ENCODE data around the gene NELFCD. TPM values are rescaled to one million over a fixed set of nuclear protein-coding genes. Genes with fewer than 3 reads are reported as not detected.
A peak's percentile ranks its signal among the peaks of the same experiment; 100 is the strongest.

Gene NELFCD
- total and polyA plus RNA-seq, 10 of the 15 experiments (the other 5 are each of a cell fraction or from before 2014, with no cell fraction given) = 8.9 to 109 (median 82.9) TPM

DNA sequence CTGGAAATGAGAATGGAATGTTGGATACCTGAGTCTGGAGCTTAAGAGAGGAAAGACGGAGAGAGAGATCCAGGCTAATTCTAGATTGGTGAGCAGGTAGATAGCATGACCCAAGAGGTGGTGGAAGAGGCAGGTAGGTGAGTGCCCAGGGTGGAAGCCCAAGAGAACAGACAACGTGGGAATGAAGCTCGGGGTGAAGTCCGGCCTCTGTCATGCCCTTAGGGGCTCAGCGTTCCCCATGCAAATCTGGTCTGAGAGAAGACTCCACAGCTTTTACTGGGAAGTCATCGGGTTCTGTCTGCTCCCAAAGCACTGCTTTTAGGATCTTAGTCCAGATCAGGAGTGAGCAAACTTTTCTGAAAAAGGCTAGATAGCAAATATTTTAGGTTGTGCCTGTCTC lies 3.6 kb downstream of the NELFCD start:
- Histone ChIP-seq H4K20me1 (ENCODE audit: control insufficient read depth, insufficient read depth) (no peaks in the 10 kb centered on the region), H3K9me3 (replicated peaks; ENCODE audit: control insufficient read depth, insufficient read depth, low read length) (no peaks in the 10 kb centered on the region), H3K27ac (ENCODE audit: control insufficient read depth, insufficient read depth) (no peak overlapping the region), H3K4me1 (ENCODE audit: control insufficient read depth, insufficient read depth, low read length) (peaks cover 14% of the 10 kb centered on the region), H3K27me3 (replicated peaks in 1 of 2; ENCODE audit: control insufficient read depth in 2 of 2, insufficient read depth in 2 of 2, low read length in 1 of 2) (no peaks in the 10 kb centered on the region), H3K36me3 (ENCODE audit: control insufficient read depth in 2 of 2, insufficient read depth in 2 of 2, low read length in 1 of 2) (peaks cover 14 to 23% of the 10 kb centered on the region in 2 experiments), H3K9ac (ENCODE audit: control insufficient read depth, insufficient read depth, low read length) (no peak overlapping the region), H3K79me2 (ENCODE audit: control insufficient read depth, insufficient read depth, low read length) (peaks cover 49% of the 10 kb centered on the region), H2AFZ (ENCODE audit: control insufficient read depth, low read depth, low read length) (no peak overlapping the region), H3K4me3 (peak overlapping the region; percentile 27), H3K4me2 (ENCODE audit: control insufficient read depth, insufficient read depth) (peak overlapping the region; percentile 52)
- FAIRE-seq = no peak
- CTCF ChIA-PET = interaction anchor here (0.6 kb wide), 1 partner anchor 254 kb away, joined by 3 read pairs; no protein-coding TSS in a partner anchor
- SMC1A ChIA-PET (ENCODE audit: uncharacterized antibody, unreplicated experiment) = interaction anchor here (1.0 to 1.6 kb wide), 4 partner anchors 22 to 77 kb away, joined by 3 to 8 read pairs (median 4); no protein-coding TSS in a partner anchor
- no peak for ATAC-seq
- POLR2A ChIA-PET = interaction anchor here (1.0 to 2.3 kb wide), 6 partner anchors 8 to 93 kb away, joined by 3 to 11 read pairs (median 3); partner anchors contain the start of gene ATP5F1E
- intact Hi-C loops (cut with micrococcal nuclease; ENCODE audit: unreplicated experiment) (loop anchor here (2.0 to 10.0 kb wide), 4 partner anchors 20 to 330 kb away; partner anchors contain the start of genes ATP5F1E and STX16), in situ Hi-C loops (cut with MboI) (loop anchor here (5.0 kb wide), 1 partner anchor 77 kb away; no protein-coding TSS in a partner anchor)
- WGBS (ENCODE audit: insufficient coverage, insufficient replicate concordance, low lambda C conversion rate, missing lambda C conversion rate) = 94% methylated on average over 6 of the region's 6 CpGs
- DNase-seq (ENCODE audit: low read depth, low spot score) = no peak
- BruUV-seq (replicated peaks) = TSS peak; percentile 38
- RAD21 ChIA-PET (ENCODE audit: unreplicated experiment) = no interaction called here
- TF ChIP-seq IRF4 (IDR thresholded peaks at IDR 0.05; ENCODE audit: low read depth, low read length) = no peak
- no peak for TF ChIP-seq RAD51 (IDR thresholded peaks at IDR 0.05)
- TF ChIP-seq CHD4 (IDR thresholded peaks at IDR 0.05) = no peak
- no peak for TF ChIP-seq ZBTB11 (CRISPR knock-in tag; IDR thresholded peaks at IDR 0.05)
- TF ChIP-seq EP300 (IDR thresholded peaks at IDR 0.05; ENCODE audit: borderline replicate concordance in 1 of 2, control insufficient read depth in 1 of 2, low read depth in 2 of 2, low read length in 2 of 2) = no peak
- TF ChIP-seq KLF5 (IDR thresholded peaks at IDR 0.05; ENCODE audit: partially characterized antibody) = no peak
- no peak for TF ChIP-seq EZH2 (IDR thresholded peaks at IDR 0.05; ENCODE audit: borderline replicate concordance, control insufficient read depth, low read depth, low read length)
- TF ChIP-seq FOXK2 (IDR thresholded peaks at IDR 0.05) = no peak
- TF ChIP-seq BHLHE40 (IDR thresholded peaks at IDR 0.05; ENCODE audit: borderline replicate concordance in 1 of 2, low read depth in 2 of 2, low read length in 1 of 2) = no peak
- no peak for TF ChIP-seq NFYA (IDR thresholded peaks at IDR 0.05; ENCODE audit: borderline replicate concordance, low read depth, low read length)
- no peak for TF ChIP-seq SREBF1 (IDR thresholded peaks at IDR 0.05; ENCODE audit: low read length)
- no peak for TF ChIP-seq RCOR1 (conservative IDR thresholded peaks at IDR 0.05; ENCODE audit: low read depth, low read length)
- TF ChIP-seq, protein P1, sequence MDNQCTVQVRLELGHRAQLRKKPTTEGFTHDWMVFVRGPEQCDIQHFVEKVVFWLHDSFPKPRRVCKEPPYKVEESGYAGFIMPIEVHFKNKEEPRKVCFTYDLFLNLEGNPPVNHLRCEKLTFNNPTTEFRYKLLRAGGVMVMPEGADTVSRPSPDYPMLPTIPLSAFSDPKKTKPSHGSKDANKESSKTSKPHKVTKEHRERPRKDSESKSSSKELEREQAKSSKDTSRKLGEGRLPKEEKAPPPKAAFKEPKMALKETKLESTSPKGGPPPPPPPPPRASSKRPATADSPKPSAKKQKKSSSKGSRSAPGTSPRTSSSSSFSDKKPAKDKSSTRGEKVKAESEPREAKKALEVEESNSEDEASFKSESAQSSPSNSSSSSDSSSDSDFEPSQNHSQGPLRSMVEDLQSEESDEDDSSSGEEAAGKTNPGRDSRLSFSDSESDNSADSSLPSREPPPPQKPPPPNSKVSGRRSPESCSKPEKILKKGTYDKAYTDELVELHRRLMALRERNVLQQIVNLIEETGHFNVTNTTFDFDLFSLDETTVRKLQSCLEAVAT (IDR thresholded peaks at IDR 0.05) = no peak
- TF ChIP-seq BCL3 (IDR thresholded peaks at IDR 0.05; ENCODE audit: borderline replicate concordance, insufficient read depth, low read depth, low read length, poor library complexity, severe bottlenecking) = no peak
- TF ChIP-seq, protein P2, sequence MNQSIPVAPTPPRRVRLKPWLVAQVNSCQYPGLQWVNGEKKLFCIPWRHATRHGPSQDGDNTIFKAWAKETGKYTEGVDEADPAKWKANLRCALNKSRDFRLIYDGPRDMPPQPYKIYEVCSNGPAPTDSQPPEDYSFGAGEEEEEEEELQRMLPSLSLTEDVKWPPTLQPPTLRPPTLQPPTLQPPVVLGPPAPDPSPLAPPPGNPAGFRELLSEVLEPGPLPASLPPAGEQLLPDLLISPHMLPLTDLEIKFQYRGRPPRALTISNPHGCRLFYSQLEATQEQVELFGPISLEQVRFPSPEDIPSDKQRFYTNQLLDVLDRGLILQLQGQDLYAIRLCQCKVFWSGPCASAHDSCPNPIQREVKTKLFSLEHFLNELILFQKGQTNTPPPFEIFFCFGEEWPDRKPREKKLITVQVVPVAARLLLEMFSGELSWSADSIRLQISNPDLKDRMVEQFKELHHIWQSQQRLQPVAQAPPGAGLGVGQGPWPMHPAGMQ (IDR thresholded peaks at IDR 0.05; ENCODE audit: borderline replicate concordance) = no peak
